ENCODE data around the gene FAM98B.

The FAM98B gene

DNA sequence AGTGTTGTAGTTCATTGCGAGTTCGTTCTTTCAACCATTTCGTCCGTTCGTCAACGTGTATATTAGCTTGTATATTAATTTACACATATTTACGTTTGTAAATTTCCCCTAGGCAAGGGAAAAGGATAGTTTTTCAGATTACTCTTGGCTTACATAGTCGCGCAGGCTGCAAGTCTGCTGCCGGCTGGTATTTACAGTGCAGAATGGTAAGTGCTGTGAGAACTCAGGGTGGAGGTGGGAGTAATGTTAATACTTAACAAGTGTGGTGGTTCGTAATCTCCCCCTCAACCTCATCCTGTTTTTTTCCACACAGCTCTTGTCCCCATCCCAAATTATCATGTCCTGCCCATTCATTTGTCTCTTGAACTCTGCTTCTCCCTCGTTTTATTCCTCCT lies 766 bp downstream of the FAM98B start:
- Histone ChIP-seq H3K4me1 (ENCODE audit: control insufficient read depth, insufficient read depth, low read depth, low read length) (peaks cover 1% of the 10 kb centered on the region), H3K27ac (ENCODE audit: low read length, poor library complexity, severe bottlenecking) (peak overlapping the region; percentile 99), H3K79me1 (replicated peaks; ENCODE audit: low read length, poor library complexity, severe bottlenecking) (peaks cover 21% of the 10 kb centered on the region), H4K8ac (ENCODE audit: low read length) (peak overlapping the region; percentile 100), H3K23ac (ENCODE audit: low read length in 2 of 2) (no peak overlapping the region), H3K27me3 (ENCODE audit: control insufficient read depth in 1 of 2, insufficient read depth in 1 of 2, low read length in 2 of 2) (no peaks in the 10 kb centered on the region), H3K4me2 (ENCODE audit: low read length, poor library complexity, severe bottlenecking) (peak overlapping the region; percentile 83), H2AFZ (ENCODE audit: low read depth, low read length) (peak overlapping the region; percentile 99), H3K14ac (ENCODE audit: low read length in 2 of 2) (peak overlapping the region in 1 of 2 experiments; percentile 1), H3K4me3 (ENCODE audit: insufficient read depth in 1 of 2, low read depth in 1 of 2, low read length in 2 of 2) (peak overlapping the region; percentile 95 to 99), H3K36me3 (ENCODE audit: control insufficient read depth in 1 of 2, insufficient read depth in 2 of 2, low read depth in 1 of 2, low read length in 2 of 2) (peaks cover 0 to 12% of the 10 kb centered on the region in 2 experiments), H2AK5ac (ENCODE audit: low read length, severe bottlenecking) (no peak overlapping the region), H2BK5ac (ENCODE audit: low read depth, low read length, poor library complexity, severe bottlenecking) (no peak overlapping the region), H2BK12ac (ENCODE audit: low read length in 2 of 2) (no peak overlapping the region), H3K4ac (ENCODE audit: low read depth in 1 of 2, low read length in 2 of 2) (peak overlapping the region in 1 of 2 experiments; percentile 59), H3K9me3 (ENCODE audit: control insufficient read depth, low read length) (no peaks in the 10 kb centered on the region), H2BK15ac (ENCODE audit: low read depth, poor library complexity, severe bottlenecking) (no peak overlapping the region), H2BK120ac (ENCODE audit: low read depth, low read length) (no peak overlapping the region), H3K18ac (ENCODE audit: low read depth in 1 of 2, low read length in 2 of 2) (peak overlapping the region in 1 of 2 experiments; percentile 52), H3K9ac (ENCODE audit: low read length) (peak overlapping the region; percentile 98), H4K91ac (ENCODE audit: low read length) (no peak overlapping the region)
- WGBS: 0% methylated on average over 4 of the region's 12 CpGs
- DNase-seq: no peak

GRCh38 chr15:38455092-38455491 lies 1.2 kb downstream of the FAM98B start:
- H2BK120ac ChIP-seq (ENCODE audit: low read depth, low read length): no peak overlapping the region
- H4K91ac ChIP-seq (ENCODE audit: low read length): no peak overlapping the region
- H3K14ac ChIP-seq (ENCODE audit: low read length in 2 of 2): no peak overlapping the region
- H3K9me3 ChIP-seq (ENCODE audit: control insufficient read depth, low read length): no peaks in the 10 kb centered on the region
- H3K27me3 ChIP-seq (ENCODE audit: control insufficient read depth in 1 of 2, insufficient read depth in 1 of 2, low read length in 2 of 2): no peaks in the 10 kb centered on the region
- WGBS: 12% methylated on average over 3 of the region's 4 CpGs
- H3K4me1 ChIP-seq (ENCODE audit: control insufficient read depth, insufficient read depth, low read depth, low read length): peaks cover 1% of the 10 kb centered on the region
- peak overlapping the region; percentile 83 for H3K4me2 ChIP-seq (ENCODE audit: low read length, poor library complexity, severe bottlenecking)
- H2BK15ac ChIP-seq (ENCODE audit: low read depth, poor library complexity, severe bottlenecking): no peak overlapping the region
- H3K4me3 ChIP-seq (ENCODE audit: insufficient read depth in 1 of 2, low read depth in 1 of 2, low read length in 2 of 2): peak overlapping the region in 1 of 2 experiments; percentile 99
- H2AK5ac ChIP-seq (ENCODE audit: low read length, severe bottlenecking): no peak overlapping the region
- H4K8ac ChIP-seq (ENCODE audit: low read length): no peak overlapping the region
- H3K18ac ChIP-seq (ENCODE audit: low read depth in 1 of 2, low read length in 2 of 2): no peak overlapping the region
- peak; percentile 37 for DNase-seq
- H3K9ac ChIP-seq (ENCODE audit: low read length): peak overlapping the region; percentile 98
- H2BK5ac ChIP-seq (ENCODE audit: low read depth, low read length, poor library complexity, severe bottlenecking): no peak overlapping the region
- H3K4ac ChIP-seq (ENCODE audit: low read depth in 1 of 2, low read length in 2 of 2): no peak overlapping the region
- H3K79me1 ChIP-seq (replicated peaks; ENCODE audit: low read length, poor library complexity, severe bottlenecking): peaks cover 23% of the 10 kb centered on the region
- H3K36me3 ChIP-seq (ENCODE audit: control insufficient read depth in 1 of 2, insufficient read depth in 2 of 2, low read depth in 1 of 2, low read length in 2 of 2): peaks cover 0 to 12% of the 10 kb centered on the region in 2 experiments
- no peak overlapping the region for H2BK12ac ChIP-seq (ENCODE audit: low read length in 2 of 2)
- H2AFZ ChIP-seq (ENCODE audit: low read depth, low read length): no peak overlapping the region
- no peak overlapping the region for H3K23ac ChIP-seq (ENCODE audit: low read length in 2 of 2)
- H3K27ac ChIP-seq (ENCODE audit: low read length, poor library complexity, severe bottlenecking): peak overlapping the region; percentile 99

DNA sequence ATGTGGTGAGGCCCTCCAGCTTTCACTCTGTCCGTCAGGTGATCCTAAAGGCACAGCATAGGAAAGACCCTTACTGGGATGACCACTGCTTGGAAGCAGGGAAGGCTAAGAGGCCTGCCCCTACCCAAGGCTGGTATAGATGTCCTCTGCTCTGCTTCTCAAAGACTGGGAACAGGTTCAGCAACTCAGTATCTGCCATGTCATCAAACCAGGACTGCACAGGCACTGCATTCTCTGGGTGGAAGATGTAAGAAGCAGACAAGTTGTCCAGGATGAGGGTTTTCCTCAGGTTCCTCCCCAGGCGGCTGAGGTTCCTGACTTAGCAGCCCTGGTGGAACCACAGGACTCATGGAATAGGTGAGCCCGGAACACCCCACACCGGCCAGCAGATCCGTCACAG lies 4.7 kb downstream of the FAM98B start:
- Histone ChIP-seq H2AFZ (ENCODE audit: low read depth, low read length) (no peak overlapping the region), H3K27me3 (ENCODE audit: control insufficient read depth in 1 of 2, insufficient read depth in 1 of 2, low read length in 2 of 2) (no peaks in the 10 kb centered on the region), H3K18ac (ENCODE audit: low read depth in 1 of 2, low read length in 2 of 2) (no peak overlapping the region), H3K14ac (ENCODE audit: low read length in 2 of 2) (no peak overlapping the region), H3K27ac (ENCODE audit: low read length, poor library complexity, severe bottlenecking) (no peak overlapping the region), H3K4me1 (ENCODE audit: control insufficient read depth, insufficient read depth, low read depth, low read length) (peaks cover 1% of the 10 kb centered on the region), H2BK12ac (ENCODE audit: low read length in 2 of 2) (no peak overlapping the region), H3K23ac (ENCODE audit: low read length in 2 of 2) (no peak overlapping the region), H3K4me3 (ENCODE audit: insufficient read depth in 1 of 2, low read depth in 1 of 2, low read length in 2 of 2) (no peak overlapping the region), H3K9ac (ENCODE audit: low read length) (no peak overlapping the region), H2AK5ac (ENCODE audit: low read length, severe bottlenecking) (no peak overlapping the region), H4K91ac (ENCODE audit: low read length) (no peak overlapping the region), H2BK15ac (ENCODE audit: low read depth, poor library complexity, severe bottlenecking) (no peak overlapping the region), H3K4me2 (ENCODE audit: low read length, poor library complexity, severe bottlenecking) (no peak overlapping the region), H4K8ac (ENCODE audit: low read length) (no peak overlapping the region), H2BK5ac (ENCODE audit: low read depth, low read length, poor library complexity, severe bottlenecking) (no peak overlapping the region), H2BK120ac (ENCODE audit: low read depth, low read length) (no peak overlapping the region), H3K36me3 (ENCODE audit: control insufficient read depth in 1 of 2, insufficient read depth in 2 of 2, low read depth in 1 of 2, low read length in 2 of 2) (peaks cover 0 to 12% of the 10 kb centered on the region in 2 experiments), H3K79me1 (replicated peaks; ENCODE audit: low read length, poor library complexity, severe bottlenecking) (peaks cover 24% of the 10 kb centered on the region), H3K9me3 (ENCODE audit: control insufficient read depth, low read length) (no peaks in the 10 kb centered on the region), H3K4ac (ENCODE audit: low read depth in 1 of 2, low read length in 2 of 2) (no peak overlapping the region)
- DNase-seq: no peak
- WGBS: over 99% methylated on average over 5 of the region's 5 CpGs

- H3K4me2 ChIP-seq (ENCODE audit: low read length, poor library complexity, severe bottlenecking): no peak overlapping the region
- no peak overlapping the region for H2AFZ ChIP-seq (ENCODE audit: low read depth, low read length)
- no peaks in the 10 kb centered on the region for H3K9me3 ChIP-seq (ENCODE audit: control insufficient read depth, low read length)
- H2BK12ac ChIP-seq (ENCODE audit: low read length in 2 of 2): no peak overlapping the region
- no peak overlapping the region for H2AK5ac ChIP-seq (ENCODE audit: low read length, severe bottlenecking)
- DNase-seq: no peak
- WGBS: 94% methylated on average over 6 of the region's 6 CpGs
- H3K27me3 ChIP-seq (ENCODE audit: control insufficient read depth in 1 of 2, insufficient read depth in 1 of 2, low read length in 2 of 2): no peaks in the 10 kb centered on the region
- no peak overlapping the region for H3K23ac ChIP-seq (ENCODE audit: low read length in 2 of 2)
- H3K36me3 ChIP-seq (ENCODE audit: control insufficient read depth in 1 of 2, insufficient read depth in 2 of 2, low read depth in 1 of 2, low read length in 2 of 2): peaks cover 0 to 12% of the 10 kb centered on the region in 2 experiments
- no peak overlapping the region for H3K4me3 ChIP-seq (ENCODE audit: insufficient read depth in 1 of 2, low read depth in 1 of 2, low read length in 2 of 2)
- no peak overlapping the region for H2BK120ac ChIP-seq (ENCODE audit: low read depth, low read length)
- H2BK15ac ChIP-seq (ENCODE audit: low read depth, poor library complexity, severe bottlenecking): no peak overlapping the region
- H2BK5ac ChIP-seq (ENCODE audit: low read depth, low read length, poor library complexity, severe bottlenecking): no peak overlapping the region
- no peak overlapping the region for H3K9ac ChIP-seq (ENCODE audit: low read length)
- H3K4me1 ChIP-seq (ENCODE audit: control insufficient read depth, insufficient read depth, low read depth, low read length): peaks cover 1% of the 10 kb centered on the region
- no peak overlapping the region for H3K14ac ChIP-seq (ENCODE audit: low read length in 2 of 2)
- H4K8ac ChIP-seq (ENCODE audit: low read length): no peak overlapping the region
- no peak overlapping the region for H4K91ac ChIP-seq (ENCODE audit: low read length)
- no peak overlapping the region for H3K4ac ChIP-seq (ENCODE audit: low read depth in 1 of 2, low read length in 2 of 2)
- no peak overlapping the region for H3K27ac ChIP-seq (ENCODE audit: low read length, poor library complexity, severe bottlenecking)
- no peak overlapping the region for H3K18ac ChIP-seq (ENCODE audit: low read depth in 1 of 2, low read length in 2 of 2)
- peaks cover 22% of the 10 kb centered on the region for H3K79me1 ChIP-seq (replicated peaks; ENCODE audit: low read length, poor library complexity, severe bottlenecking)
These were observed 5.6 kb downstream of the FAM98B start for GRCh38 chr15:38459480-38459879.

Measured in mesenchymal stem cell (in vitro differentiated cells and primary cell).